22Rv1 (cell line): ENCODE results near the gene PTRHD1.

ENCODE experiments used
- CTCF ChIP-seq: fragments of 450-650 bp; IDR thresholded peaks from 2 replicates; pipeline ENCODE4 v1.5.1; 2017; ENCODE audit warnings: mild to moderate bottlenecking
- ZFX ChIP-seq: fragments of 450-650 bp; IDR thresholded peaks from 2 replicates; pipeline ENCODE4 v1.6.1; 2017; ENCODE audit warnings: antibody characterized with exemption, borderline replicate concordance

GRCh38 chr2:24838541-24838940, 45.4 kb upstream of the PTRHD1 start:
- no peak for TF ChIP-seq CTCF
- TF ChIP-seq ZFX: no peak
